Ovary (tissue), 9 donors: ENCODE measurements around the gene CENPS. TPM values are rescaled to one million over a fixed set of nuclear protein-coding genes. Genes with fewer than 3 reads are reported as not detected.

Experiments
- DNase-seq, 5 donors: peaks; one replicate each; pipeline ENCODE4 v3.0.0-alpha.2; 2019 to 2020
- H3K27ac ChIP-seq, 2 donors: fragments of 200-600 bp; one replicate each; pipeline versions ENCODE4 v1.5.1 to v1.8.0; 2019 to 2022
- H3K27me3 ChIP-seq: fragments of 200-600 bp; one replicate; pipeline ENCODE4 v1.8.0; 2022
- H3K36me3 ChIP-seq: fragments of 200-600 bp; sonication (generic); one replicate; pipeline ENCODE4 v1.5.1; 2019
- H3K4me1 ChIP-seq: one replicate; pipeline ENCODE4 v1.8.1; 2013; ENCODE audit warnings: mild to moderate bottlenecking, moderate library complexity; ENCODE audit not compliant: insufficient read depth
- H3K4me3 ChIP-seq: fragments of 200-600 bp; sonication (generic); one replicate; pipeline ENCODE4 v1.5.1; 2017
- H3K9me3 ChIP-seq, 2 donors: fragments of 200-600 bp in 1 of 2; sonication (generic) in 1 of 2; one replicate each; pipeline versions ENCODE4 v1.5.1 to v1.8.1; 2013 to 2019; ENCODE audit warnings: mild to moderate bottlenecking in 1 of 2, moderate library complexity in 1 of 2
- CTCF ChIP-seq, 3 donors: fragments of 450-650 bp in 2 of 3; fragments of 200-600 bp in 1 of 3; IDR thresholded peaks; one replicate each; pipeline versions ENCODE4 v1.5.1 to v1.8.0; 2016 to 2022; ENCODE audit warnings: antibody characterized with exemption in 3 of 3, mild to moderate bottlenecking in 1 of 3
- EP300 ChIP-seq: sonication (generic); formaldehyde crosslinking; IDR thresholded peaks from one replicate; pipeline ENCODE4 v1.6.1; 2017; ENCODE audit warnings: antibody characterized with exemption
- POLR2A ChIP-seq: fragments of 450-650 bp; IDR thresholded peaks from one replicate; pipeline ENCODE4 v1.6.1; 2017; ENCODE audit warnings: antibody characterized with exemption, mild to moderate bottlenecking, moderate library complexity
- WGBS, 3 donors: extraction: QIAGEN DNeasy Blood & Tissue Kit in 1 of 3; methylation state at CpG; one replicate each; pipeline versions ENCODE4 v1.1.5 to v1.1.7; 2013 to 2017; 5-methylcytosine and 5-hydroxymethylcytosine counted together
- intact Hi-C, 4 donors: fragments of 100-400 bp; cut with DNase I; formaldehyde crosslinking; loops; one replicate each; pipeline versions ENCODE4 v1.11.0 to v1.15.1; 2022 to 2023
- polyA plus RNA-seq, 2 donors: library from polyadenylated mRNA; stranded (reverse); fragments of 200-250 nt in 1 of 2; fragments of 350-450 nt in 1 of 2; fragmentation: Illumina TruSeq in 1 of 2; extraction: RNeasy Lipid Tissue Mini Kit (QIAGEN cat#74804) in 1 of 2; gene quantifications; one replicate each; pipeline ENCODE4 v1.2.3, GENCODE V29; 2013 to 2014
- total RNA-seq, 7 donors: library from RNA; depleted of rRNA in 2 of 7; stranded (reverse); fragments of >200 nt in 2 of 7; fragmentation: NEBNext Ultra II Directional in 3 of 7; extraction: Animal tissue kit (Norgen Biotek cat#: 25700) in 3 of 7; gene quantifications; one replicate each; pipeline versions ENCODE4 v1.1.0 to v1.2.4, GENCODE V29; 2016 to 2023
- donor health status: DM: no; HTN: no; CAD: no; lungs with moderate emphysema.
- donor health status: DM: no; HTN: no; CAD: no.
- donor health status: Bipolar disorder and iron deficiency.
- donor health status: DM: yes; HTN: yes; CAD: no.
- donor health status: DM: no; HTN: no; CAD: no.
- donor health status: DM: yes; HTN: yes; CAD: no.

CENPS gene
- total and polyA plus RNA-seq, 9 donors, result 1.5 to 13.6 (median 10.3) TPM

GRCh38 chr1:10467078-10467477, 36.8 kb downstream of the CENPS start:
- intact Hi-C loops, result no loop called here
- H3K27ac ChIP-seq, result no peak overlapping the region
- no peak for DNase-seq
- 90 to 97% (median 96%) methylated on average over 2 of the region's 2 CpGs for WGBS, 3 donors
- H3K27me3 ChIP-seq, result no peaks in the 10 kb centered on the region
- no peaks in the 10 kb centered on the region for H3K4me1 ChIP-seq
- no peaks in the 10 kb centered on the region for H3K9me3 ChIP-seq
- no peaks in the 10 kb centered on the region for H3K36me3 ChIP-seq
- no peak overlapping the region for H3K4me3 ChIP-seq
- no peak for TF ChIP-seq POLR2A
- TF ChIP-seq EP300, result no peak
- no peak for TF ChIP-seq CTCF (IDR thresholded peaks at IDR 0.05)

DNA sequence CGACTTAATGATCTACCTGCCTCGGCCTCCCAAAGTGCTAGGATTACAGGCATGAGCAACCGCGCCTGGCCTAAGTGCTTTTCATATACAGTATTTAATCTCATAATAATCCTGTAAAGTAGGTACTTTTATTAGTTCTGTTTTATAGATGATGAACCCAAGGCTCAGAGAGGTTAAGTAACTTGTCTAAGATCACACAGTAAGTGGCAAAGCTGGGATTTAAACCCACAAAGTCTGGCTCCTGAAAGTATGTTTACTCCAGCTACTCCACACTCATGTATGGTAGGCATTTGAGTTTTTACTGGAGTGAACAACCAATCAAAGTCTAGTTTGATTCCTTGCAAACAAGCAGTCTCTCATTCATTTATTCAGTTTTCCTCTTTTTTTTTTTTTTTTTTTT, 39.8 kb downstream of the CENPS start:
- WGBS, 3 donors, result 91 to 96% (median 96%) methylated on average over 4 of the region's 4 CpGs
- no peaks in the 10 kb centered on the region for H3K9me3 ChIP-seq
- intact Hi-C loops, result no loop called here
- no peaks in the 10 kb centered on the region for H3K27me3 ChIP-seq
- H3K4me1 ChIP-seq, result peaks cover 2% of the 10 kb centered on the region
- no peak overlapping the region for H3K4me3 ChIP-seq
- DNase-seq, result no peak
- no peaks in the 10 kb centered on the region for H3K36me3 ChIP-seq
- H3K27ac ChIP-seq, result no peak overlapping the region
- TF ChIP-seq EP300 (no peak), CTCF (IDR thresholded peaks at IDR 0.05) (no peak), POLR2A (no peak)

- peak overlapping the region; percentile 87 for H3K4me3 ChIP-seq
- DNase-seq, result peak in 1 of 5 donors; percentile 56
- intact Hi-C loops, result no loop called here
- peak overlapping the region; percentile 50 to 58 for H3K27ac ChIP-seq
- TF ChIP-seq POLR2A, result no peak
- no peak for TF ChIP-seq EP300
- no peak for TF ChIP-seq CTCF (IDR thresholded peaks at IDR 0.05)
- peaks cover 7% of the 10 kb centered on the region for H3K4me1 ChIP-seq
- no peaks in the 10 kb centered on the region for H3K9me3 ChIP-seq
- no peaks in the 10 kb centered on the region for H3K36me3 ChIP-seq
- WGBS, 3 donors, result 5 to 6% (median 5%) methylated on average over 23 of the region's 23 CpGs
- H3K27me3 ChIP-seq, result no peaks in the 10 kb centered on the region
Observed at GRCh38 chr1:10471411-10472219, 41.4 kb downstream of the CENPS start.

GRCh38 chr1:10472220-10473144, 42.2 kb downstream of the CENPS start, which contains the start of gene DFFA:
TSS of gene DFFA (minus strand) at chr1:10472529. CDS start at chr1:10472458, 71 bp downstream.
- TF ChIP-seq CTCF (IDR thresholded peaks at IDR 0.05) (no peak), POLR2A (peak; percentile 33), EP300 (no peak)
- Histone ChIP-seq H3K27ac (peak within 1 kb of the TSS; percentile 50 to 58), H3K4me1 (peaks cover 7% of the 10 kb centered on the region), H3K36me3 (no peaks in the 10 kb centered on the region), H3K9me3 (no peaks in the 10 kb centered on the region), H3K4me3 (peak within 1 kb of the TSS; percentile 87), H3K27me3 (no peaks in the 10 kb centered on the region)
- intact Hi-C loops, result no loop called here
- 1 to 2% (median 1%) methylated on average over 53 to 59 of the region's 59 CpGs for WGBS, 3 donors
- peak; percentile 89 to 93 (median 92) for DNase-seq
